GM12801 (cell line): ENCODE data around the gene MAP1LC3B2.

Source experiments
- TF ChIP-seq, protein P1 (sequence below): IDR thresholded peaks from one replicate; pipeline ENCODE4 v1.5.1; 2011; ENCODE audit warnings: control low read depth; ENCODE audit not compliant: insufficient read length; ENCODE audit errors: extremely low read depth

MAP1LC3B2 gene

GRCh38 chr12:116626153-116626552 lies 67.0 kb downstream of the MAP1LC3B2 start:
- TF ChIP-seq, protein P1, sequence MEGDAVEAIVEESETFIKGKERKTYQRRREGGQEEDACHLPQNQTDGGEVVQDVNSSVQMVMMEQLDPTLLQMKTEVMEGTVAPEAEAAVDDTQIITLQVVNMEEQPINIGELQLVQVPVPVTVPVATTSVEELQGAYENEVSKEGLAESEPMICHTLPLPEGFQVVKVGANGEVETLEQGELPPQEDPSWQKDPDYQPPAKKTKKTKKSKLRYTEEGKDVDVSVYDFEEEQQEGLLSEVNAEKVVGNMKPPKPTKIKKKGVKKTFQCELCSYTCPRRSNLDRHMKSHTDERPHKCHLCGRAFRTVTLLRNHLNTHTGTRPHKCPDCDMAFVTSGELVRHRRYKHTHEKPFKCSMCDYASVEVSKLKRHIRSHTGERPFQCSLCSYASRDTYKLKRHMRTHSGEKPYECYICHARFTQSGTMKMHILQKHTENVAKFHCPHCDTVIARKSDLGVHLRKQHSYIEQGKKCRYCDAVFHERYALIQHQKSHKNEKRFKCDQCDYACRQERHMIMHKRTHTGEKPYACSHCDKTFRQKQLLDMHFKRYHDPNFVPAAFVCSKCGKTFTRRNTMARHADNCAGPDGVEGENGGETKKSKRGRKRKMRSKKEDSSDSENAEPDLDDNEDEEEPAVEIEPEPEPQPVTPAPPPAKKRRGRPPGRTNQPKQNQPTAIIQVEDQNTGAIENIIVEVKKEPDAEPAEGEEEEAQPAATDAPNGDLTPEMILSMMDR, result no peak
